GM12891 (cell line): ENCODE measurements around the gene ANKRD34A.

Experiments used
- POLR2A ChIP-seq: IDR thresholded peaks from 2 replicates; pipeline ENCODE4 v1.6.1; 2011; ENCODE audit warnings: low read depth, low read length, control low read depth
- POLR2AphosphoS5 ChIP-seq: IDR thresholded peaks from 2 replicates; pipeline ENCODE4 v1.6.1; 2011; ENCODE audit warnings: low read depth, low read length, control low read depth

DNA sequence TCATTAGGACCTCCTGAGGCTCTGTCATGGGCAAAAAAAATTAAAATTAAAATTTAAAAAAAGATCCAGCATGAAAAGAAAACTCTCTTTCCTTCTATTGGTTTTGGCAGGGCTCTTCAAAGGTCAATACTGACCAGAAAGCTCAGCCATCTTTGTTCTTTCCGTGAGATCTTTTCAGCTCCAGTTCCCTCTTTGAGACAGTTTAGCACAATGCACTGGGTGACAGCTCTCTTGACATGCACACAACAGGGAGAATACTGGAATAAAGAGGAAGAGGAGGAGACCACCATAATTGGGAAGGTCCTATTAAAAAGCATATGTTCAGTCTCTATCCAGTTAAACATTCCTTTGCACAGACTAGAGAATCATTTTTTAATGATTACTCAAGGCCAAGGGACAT is 12.8 kb downstream of the ANKRD34A start:
- TF ChIP-seq POLR2AphosphoS5 (no peak), POLR2A (no peak)
